Anterior cingulate cortex (tissue), 58 donors: ENCODE results near the gene RHO.
A peak's percentile ranks its signal among the peaks of the same experiment; 100 is the strongest.
"Not testable (repeated sequence)": the region's sequence is repeated elsewhere in the genome, so short reads cannot be mapped to it uniquely, and the experiment has no call there.

ENCODE experiments used
- DNase-seq, 58 donors: peaks; one replicate each; lab custom pipeline; 2025; lab: John Stamatoyannopoulos, UW

RHO gene

DNA sequence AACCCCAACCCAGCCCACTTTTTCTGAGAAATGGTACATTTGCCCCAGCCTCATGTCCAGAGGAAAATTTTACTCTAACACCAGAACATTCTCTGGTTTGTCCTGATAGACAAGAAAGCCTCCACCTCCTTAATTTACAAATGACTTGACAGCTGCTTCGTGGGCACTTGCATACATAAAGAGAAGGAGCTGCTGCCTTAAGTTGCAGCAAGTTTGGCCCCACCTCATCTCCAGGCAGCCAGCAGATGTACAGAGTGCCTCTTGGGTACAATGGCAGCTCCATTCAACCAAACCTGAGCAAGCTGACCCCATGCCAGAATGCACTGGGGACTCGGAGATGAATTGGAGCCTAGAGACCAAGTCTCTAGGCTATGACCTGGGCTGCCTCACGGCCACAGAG is 8.4 kb downstream of the RHO start:
- DNase-seq, result peak in 9 of 58 donors; percentile 14 to 46 (median 22)

DNA sequence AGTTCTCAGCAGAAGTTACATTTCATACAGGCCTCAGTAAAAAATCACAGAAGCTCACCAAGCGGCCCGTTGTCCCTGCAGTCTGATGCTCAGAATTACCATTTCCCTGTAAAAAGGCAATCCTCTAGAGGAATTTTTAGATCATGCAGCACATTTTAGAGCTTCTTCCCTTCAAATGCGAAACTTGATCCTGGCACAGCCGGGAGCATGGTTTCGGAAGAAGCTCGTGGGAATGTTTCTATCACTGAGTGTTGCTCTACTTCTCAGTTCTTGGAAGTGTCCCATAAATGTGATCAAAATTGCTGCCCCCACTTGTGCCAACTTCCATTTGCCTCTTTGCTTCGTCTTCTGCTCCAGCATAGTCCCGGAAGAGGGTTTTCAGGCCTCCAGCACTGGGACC is 10.8 kb downstream of the RHO start:
- DNase-seq, result peak in 9 of 58 donors; percentile 3 to 47 (median 16)

DNA sequence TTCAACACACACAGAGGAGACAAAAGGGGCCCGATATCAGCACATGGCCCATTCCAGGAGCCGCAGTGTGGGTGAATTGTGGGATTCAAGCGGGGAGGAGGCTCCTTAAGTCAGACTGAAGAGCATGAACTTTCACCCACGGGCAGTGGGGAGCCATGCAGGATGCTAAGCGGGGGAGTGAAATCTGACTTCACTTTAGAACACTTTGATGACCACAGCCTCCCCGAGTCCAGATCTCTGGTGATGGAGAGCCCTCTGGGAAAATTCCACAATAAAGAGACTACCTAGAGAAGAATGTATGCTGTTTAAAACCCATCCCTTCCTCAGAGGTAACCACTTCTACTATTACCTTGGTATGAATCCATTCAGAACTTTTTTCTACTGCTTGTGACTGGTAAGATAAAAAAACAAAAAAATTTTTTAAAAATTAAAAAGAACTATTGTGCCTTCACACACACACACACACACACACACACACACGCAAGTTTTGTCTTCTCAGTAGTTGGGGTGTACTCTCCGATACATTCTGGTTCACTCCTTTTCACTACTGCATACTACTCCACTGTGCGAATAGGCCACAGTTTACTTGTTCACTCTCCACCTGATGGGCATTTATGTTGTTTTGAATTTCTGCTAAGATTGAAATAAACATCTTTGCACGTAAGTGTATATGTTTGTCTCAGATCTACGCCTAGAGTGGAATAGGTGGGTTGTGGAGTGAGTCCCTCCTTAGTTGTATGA is 12.5 kb downstream of the RHO start:
- no peak for DNase-seq

DNA sequence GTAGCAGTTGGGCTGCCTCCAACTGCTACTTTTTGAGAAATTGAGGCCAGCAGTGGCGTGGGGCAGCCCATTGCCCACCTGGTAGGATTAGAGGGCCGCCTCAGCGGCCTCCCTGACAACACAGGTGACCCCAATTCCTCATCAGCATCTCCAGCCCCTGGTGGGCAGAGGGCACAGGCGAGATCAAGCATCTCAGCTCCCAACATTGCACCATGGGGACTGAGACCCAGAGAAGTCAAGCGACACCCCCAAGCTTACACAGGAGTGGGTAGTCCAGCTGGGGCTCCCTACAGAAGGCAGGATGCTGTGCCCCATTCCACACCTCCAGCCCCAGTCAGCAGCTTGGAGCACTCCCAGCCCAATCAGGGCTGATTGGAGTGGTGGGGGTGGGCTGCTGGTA is 14.3 kb downstream of the RHO start:
- no peak for DNase-seq

DNA sequence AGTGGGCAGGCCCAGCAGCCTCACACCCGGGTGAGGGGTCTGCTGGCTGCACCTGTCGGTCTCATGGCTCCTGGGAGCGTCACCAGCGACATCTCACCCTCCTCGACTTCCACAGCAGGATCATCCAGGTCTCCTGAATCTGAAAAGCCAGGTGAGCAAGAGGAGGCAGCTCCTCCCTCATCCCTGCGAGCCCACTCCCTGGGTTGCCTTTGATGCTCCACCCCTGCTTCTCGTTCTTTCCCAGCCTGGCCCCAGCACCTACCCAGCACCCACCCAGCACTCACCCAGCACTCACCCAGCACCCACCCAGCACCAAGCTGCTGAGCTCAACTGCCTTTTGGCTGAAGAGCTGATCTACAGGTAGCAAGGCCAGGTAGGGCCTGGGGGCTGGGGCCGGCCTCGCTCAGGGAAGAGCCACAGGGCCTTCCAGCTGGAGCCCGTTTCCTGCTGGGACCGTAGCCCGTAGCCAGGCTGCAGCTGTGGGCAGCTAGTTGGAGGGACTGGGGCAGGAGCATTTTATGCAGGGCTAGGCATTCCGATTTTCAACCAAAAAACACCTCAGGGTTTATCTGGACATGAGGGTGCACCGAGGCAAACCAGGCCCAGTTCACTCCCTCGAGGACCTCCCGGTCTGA is 14.8 kb downstream of the RHO start, which contains the start of gene H1-8:
H1-8 (plus strand) TSS at position 20 of the 635 bp plus-strand sequence; CDS start at position 64, 44 bp downstream.
- DNase-seq, result no peak

DNA sequence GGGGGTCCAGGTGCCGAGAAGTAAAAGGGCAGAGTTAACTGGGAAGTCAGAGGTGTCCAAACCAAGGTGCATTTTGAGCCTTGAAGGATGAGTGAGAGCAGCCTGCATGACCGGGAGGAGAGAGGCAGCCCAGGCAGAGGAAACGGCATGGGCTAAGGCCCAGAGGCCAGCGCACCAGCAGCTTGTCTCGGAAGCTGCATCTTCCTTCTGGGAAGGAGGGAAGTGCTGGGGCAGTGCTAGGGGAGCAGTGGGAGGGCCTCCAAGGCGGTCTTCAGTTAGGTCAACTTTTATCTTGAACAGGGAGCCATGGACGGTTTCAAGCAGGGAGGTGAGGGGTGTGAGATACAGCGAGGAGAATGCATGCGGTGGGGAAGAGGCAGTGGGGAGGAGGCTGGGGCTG is 15.6 kb downstream of the RHO start:
- DNase-seq, result no peak

DNA sequence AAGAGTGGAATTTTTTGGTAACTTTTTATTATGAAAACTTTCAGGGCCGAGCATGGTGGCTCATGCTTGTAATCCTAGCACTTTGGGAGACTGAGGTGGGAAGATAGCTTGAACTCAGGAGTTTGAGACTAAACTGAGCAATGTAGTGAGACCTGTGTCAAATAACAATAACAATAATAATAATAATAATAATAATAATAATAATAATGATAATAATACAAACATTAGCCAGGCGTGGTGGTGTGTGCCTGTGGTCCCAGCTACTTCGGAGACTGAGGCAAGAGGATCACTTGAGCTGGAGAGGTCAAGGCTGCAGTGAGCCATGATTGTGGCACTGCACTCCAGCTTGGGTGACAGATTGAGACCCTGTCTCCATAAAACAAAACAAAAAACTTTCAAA is 17.5 kb downstream of the RHO start:
- not testable (repeated sequence) for DNase-seq

DNA sequence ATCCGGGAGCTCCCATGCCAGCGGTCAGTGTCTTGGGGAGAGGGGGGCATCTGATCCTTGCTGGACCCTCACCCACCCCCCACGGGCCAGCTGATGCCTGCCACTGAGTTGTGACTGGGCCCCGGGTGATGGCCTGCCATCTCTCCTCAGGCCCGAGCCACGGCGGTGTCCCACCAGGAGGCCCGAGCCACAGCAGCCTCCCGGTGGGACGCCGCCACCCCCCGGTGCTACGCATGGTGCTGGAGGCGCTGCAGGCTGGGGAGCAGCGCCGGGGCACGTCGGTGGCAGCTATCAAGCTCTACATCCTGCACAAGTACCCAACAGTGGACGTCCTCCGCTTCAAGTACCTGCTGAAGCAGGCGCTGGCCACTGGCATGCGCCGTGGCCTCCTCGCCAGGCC is 18.8 kb downstream of the RHO start:
- DNase-seq, result no peak

DNA sequence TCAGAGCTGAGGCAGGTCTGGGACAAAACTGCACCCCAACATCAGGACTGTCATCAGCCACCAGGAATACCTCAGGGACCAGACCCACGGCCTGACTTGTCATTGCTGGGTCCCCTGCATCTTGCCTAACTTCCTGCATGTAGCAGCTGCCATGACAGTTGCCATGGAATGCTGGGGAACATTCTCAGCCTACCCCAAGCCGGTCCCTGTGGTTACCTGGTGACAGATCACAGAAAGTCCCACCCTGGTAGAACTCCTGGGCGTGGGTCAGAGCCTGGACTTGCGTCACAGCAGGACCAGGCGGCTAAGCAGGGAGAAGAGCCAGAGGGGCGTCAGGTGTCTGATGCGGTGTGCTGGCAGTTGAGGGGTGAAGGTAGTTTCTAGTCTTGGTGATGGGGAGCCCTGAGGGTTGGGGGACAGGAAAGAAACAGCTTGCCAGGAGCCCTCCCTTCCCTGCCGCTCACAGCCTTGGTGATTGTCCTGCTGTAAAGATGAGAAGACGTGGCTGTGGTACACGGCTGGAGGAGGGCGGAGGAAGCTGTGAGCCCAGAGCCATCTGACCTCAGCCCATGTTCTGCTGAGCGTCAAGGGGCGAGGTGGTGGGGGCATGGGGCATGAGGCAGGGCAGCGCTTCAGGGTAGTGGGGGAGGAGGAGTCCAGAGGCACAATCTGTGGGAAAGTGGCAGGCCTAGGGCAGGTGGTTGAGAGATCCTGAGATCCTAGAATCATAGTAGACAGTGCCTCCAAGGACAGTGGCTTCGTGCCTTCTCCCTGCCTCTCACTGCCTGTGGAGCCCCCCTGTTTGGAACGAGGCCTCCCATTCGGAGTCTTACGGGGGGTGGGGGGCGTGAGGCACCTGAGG is 19.9 kb downstream of the RHO start:
- DNase-seq, result no peak

DNA sequence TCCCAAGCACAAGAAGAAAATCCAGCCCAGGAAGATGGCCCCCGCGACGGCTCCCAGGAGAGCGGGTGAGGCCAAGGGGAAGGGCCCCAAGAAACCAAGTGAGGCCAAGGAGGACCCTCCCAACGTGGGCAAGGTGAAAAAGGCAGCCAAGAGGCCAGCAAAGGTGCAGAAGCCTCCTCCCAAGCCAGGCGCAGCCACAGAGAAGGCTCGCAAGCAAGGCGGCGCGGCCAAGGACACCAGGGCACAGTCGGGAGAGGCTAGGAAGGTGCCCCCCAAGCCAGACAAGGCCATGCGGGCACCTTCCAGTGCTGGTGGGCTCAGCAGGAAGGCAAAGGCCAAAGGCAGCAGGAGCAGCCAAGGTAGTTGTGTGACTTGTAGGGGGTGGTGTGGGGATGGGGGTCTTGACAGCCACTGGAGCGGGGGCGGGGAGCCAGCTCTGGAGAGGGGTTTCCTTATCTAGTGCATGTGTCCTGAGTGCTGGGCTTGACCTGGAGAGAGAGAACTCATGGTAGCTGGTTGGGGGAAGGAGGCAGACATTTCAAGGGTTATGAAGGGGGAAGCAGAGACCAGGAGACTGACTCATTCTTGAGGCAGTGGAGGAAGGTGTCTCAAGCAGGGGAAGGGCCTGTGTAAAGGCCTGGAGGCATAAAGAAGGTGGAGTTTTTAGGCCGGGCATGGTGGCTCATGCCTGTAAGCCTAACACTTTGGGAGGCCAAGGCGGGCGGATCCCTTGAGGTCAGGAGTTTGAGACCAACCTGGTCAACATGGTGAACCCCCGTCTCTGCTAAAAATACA is 20.8 kb downstream of the RHO start:
- no peak for DNase-seq

DNA sequence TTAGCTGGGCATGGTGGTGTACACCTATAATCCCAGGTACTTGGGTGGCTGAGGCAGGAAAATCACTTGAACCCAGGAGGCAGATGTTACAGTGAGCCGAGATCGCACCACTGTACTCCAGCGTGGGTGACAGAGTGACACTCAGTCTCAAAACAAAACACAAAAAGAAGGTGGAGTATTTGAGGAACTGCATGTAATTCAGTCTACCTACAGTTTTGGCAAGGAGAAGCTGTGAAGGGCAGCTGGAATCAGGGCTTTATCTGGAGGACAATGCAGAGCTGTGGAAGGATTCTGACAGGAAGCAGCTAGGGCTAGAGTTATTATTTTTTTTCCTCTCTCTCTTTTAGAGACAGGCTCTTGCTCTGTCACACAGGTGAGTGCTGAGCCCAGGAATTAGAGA is 21.4 kb downstream of the RHO start:
- DNase-seq, result no peak

DNA sequence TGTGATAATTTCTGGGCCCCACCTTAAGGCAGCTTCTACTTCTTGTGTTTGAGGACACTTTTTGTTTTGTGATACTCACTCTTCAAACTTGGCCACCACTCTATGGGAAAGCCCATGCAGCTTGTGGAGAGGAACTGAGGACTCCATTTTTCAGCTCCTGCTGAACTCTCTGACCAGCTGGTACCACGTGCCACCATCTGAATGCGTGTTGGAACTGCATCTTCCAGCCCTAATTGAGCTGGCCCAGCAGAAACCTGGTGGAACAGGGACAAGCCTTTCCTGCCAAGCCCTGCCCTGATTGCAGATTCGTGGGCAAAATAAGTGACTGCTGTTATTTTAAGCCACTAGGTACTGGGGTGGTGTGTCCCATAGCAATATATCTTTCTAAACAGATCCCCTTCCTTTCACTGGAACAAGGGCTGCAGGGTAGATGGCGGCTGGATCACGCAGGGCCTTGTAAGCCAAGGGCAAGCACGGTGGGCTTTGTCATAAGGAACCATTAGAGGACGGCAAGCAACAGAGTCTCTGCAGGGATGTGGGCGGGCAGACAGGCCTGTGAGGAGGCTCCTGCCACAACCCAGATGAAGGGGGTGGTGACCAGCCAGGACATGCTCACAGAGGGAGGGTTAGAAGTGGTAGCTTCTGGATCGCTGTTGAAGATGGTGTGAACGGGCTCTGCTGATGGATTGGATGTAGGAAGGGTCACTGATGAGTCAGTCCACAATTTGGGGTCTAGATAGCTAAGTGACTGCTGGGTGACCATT is 24.0 kb downstream of the RHO start:
- DNase-seq, result peak in 22 of 58 donors; percentile 7 to 39 (median 19)

DNA sequence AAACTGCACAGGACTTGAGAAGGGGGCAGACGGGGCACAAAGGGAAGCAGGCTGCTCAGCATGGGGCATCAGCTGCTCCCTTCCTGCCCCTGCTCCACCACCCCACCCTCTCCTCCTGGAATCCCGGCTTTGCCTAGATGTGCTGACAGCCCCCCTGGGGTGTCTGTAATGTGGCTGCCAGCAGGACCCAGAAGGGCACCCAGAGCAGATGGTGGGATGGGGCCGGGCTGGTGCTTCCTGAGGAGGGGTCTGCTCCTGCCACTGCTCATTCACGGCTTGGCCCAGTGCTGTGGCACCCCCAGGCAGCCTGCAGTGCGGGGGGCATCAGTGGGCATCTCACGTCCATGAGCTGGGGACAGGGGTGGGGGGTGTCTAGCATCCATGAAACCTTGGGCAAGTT is 24.7 kb downstream of the RHO start:
- DNase-seq, result no peak

DNA sequence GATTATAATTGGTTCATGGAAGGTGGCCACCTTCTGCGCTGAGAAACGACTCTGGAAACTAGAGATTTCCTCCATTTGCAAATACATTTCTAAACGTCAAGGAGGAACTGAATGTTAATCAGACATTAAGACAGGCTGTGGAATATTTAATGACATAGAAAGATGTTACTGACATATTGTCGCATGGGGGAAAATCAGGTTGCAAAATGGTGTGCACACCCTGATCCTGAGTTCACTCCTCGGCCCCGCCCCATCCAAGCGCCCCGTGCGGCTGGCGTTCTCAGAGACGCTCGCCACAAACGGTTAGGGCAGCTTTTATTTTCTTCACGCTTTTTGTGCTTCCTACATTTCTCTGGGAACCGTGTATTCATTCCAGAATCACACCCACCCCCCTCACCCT is 25.3 kb downstream of the RHO start:
- DNase-seq, result no peak

DNA sequence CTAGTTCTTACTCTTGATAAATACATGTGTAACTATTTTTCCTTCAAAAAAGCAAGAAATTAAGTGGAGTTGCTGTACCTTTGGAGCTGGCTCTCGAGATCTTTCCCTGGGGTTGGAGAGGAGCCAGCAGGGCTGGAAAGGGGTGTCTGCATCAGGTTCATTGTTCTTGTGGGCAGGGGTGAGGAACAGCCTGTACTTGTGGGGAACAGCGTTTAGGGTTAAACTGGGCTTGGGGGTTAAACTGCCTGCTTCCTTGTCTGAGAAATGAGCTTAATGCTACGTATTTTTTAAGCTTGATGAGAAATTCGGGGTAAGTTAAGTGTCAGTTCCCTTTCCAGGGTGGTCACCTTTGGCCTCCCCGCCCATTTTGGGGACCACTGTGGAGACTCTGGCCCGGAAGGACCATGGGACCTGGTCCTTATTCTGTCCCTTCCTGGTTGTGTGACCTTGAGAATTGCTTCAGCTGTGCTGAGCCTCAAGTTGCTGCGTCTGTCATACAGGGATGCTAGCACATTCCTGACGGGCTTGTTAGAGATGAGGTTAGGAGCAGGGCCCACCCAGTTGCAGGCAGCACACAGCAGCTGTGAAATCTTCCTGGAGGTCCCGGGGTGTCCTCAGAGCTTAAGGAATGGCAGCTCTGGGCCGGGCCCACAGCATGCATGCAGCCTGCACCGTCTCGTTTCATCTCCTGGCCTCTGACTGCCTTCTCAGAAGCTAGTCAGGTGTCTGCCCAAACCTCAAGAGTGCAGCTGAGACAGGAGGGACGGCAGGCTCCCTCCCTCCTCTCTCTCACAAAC is 26.1 kb downstream of the RHO start:
- no peak for DNase-seq

DNA sequence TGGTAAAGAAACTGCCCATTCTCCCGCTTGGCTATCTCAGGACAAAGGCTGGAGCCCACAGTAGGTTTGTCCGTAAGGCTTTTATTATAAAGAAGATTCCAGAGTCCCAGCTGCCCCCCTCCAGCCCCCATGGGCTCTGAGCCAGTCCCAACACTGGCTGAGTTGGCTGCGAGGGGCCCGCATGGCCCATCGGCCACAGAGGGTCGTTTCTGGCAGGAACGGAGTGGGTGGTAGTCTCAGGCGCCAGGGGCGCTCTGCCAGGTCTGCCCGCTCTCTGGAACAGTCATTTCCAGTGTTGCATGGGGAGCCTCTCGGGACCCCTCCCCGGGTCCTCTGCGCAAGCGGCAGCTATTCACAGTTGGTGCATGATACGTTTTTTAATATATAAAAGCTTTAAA is 26.7 kb downstream of the RHO start:
- peak in 1 of 58 donors; percentile 29 for DNase-seq

DNA sequence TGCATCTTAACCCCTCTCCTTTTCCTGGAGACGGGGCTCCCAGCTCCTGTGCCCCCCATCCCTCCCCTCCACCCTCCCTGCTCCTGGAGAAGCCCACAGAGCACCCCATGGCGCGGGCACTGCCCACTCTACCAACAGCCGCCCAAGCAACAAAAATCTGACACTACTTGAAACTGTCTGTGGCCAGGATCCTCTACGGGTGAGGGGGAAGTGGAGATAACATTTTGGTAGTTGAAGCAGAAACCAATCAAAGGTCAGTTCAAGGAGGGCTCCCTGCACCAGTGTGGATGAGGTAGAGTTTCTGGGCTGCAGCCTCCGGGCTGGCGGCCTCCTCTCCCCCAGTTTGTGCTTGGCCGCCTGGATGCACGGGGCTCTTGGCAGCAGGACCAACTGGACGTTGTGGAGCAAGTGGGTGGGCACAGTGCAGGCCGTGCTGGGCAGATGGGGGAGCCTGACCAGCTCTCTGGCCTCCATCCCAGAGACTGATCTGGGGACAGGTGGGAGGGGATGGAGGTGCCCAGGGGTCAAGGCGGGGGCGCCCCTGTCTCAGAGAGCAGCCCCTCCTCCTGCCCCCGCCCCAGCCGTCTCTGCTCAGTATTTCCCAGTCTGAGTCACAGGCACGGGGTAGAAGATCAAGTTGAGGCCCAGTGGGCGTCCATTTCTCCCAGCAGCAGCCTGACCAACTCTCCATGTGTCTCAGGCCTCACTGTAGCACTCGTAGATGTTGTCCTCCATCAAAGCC is 27.3 kb downstream of the RHO start:
- DNase-seq, result no peak

DNA sequence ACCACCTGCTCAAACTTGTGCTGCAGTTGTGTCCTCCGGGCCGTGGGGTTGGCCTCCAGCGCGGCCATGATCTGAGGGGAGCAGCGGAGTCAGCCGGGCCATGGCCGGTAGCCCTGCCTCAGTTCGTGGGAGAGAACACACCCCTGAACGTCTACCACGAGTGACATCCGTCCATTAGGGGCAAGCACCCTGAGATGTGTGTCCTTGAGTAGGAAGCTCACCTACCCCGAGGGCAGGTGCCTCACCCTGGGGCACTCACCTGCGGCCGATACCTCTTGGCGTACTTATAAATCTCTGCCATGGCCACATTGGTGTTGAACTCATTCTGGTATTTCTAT is 27.9 kb downstream of the RHO start:
- no peak for DNase-seq
